Right lobe of liver (tissue), 6 donors: ENCODE measurements around the gene PELI3. TPM values are rescaled to one million over a fixed set of nuclear protein-coding genes. Genes with fewer than 3 reads are reported as not detected.

Experiments
- ATAC-seq, 4 donors: fragments of 200-7000 bp; cut with Tn5 transposase; one replicate each; pipeline ENCODE4 v1.9.1; 2020; ENCODE audit warnings: mild to moderate bottlenecking in 4 of 4, moderate library complexity in 4 of 4
- DNase-seq, 3 donors: peaks; one replicate each; pipeline ENCODE4 v3.0.0-alpha.2; 2020
- H3K27ac ChIP-seq, 3 donors: fragments of 200-600 bp; one replicate each; pipeline ENCODE4 v1.8.0; 2022
- H3K27me3 ChIP-seq, 2 donors: fragments of 200-600 bp; one replicate each; pipeline ENCODE4 v1.8.0; 2022
- H3K36me3 ChIP-seq, 4 donors: fragments of 200-600 bp; sonication (generic) in 1 of 4; one replicate each; pipeline versions ENCODE4 v1.5.1 to v1.8.0; 2017 to 2022; ENCODE audit warnings: control low read depth in 1 of 4
- H3K4me1 ChIP-seq, 4 donors: fragments of 200-600 bp; sonication (generic) in 1 of 4; one replicate each; pipeline versions ENCODE4 v1.5.1 to v1.8.0; 2017 to 2022; ENCODE audit warnings: control low read depth in 1 of 4
- H3K4me3 ChIP-seq, 3 donors: fragments of 200-600 bp; one replicate each; pipeline ENCODE4 v1.8.0; 2022
- H3K9me3 ChIP-seq, 4 donors: fragments of 200-600 bp; sonication (generic) in 1 of 4; one replicate each; pipeline versions ENCODE4 v1.5.1 to v1.8.0; 2017 to 2022; ENCODE audit warnings: control low read depth in 1 of 4
- POLR2A ChIP-seq: fragments of 450-650 bp; IDR thresholded peaks from one replicate; pipeline ENCODE4 v1.6.1; 2017; ENCODE audit warnings: antibody characterized with exemption, mild to moderate bottlenecking
- WGBS: methylation state at CpG from one replicate; pipeline ENCODE4 v1.1.6; 2018; ENCODE audit warnings: low coverage, low lambda C conversion rate; ENCODE audit not compliant: insufficient coverage; ENCODE audit errors: missing lambda C conversion rate; 5-methylcytosine and 5-hydroxymethylcytosine counted together
- intact Hi-C, 2 donors: fragments of 100-400 bp; cut with DNase I; formaldehyde crosslinking; loops; one replicate each; pipeline versions ENCODE4 v1.11.2 to v1.14.1; 2022
- total RNA-seq, 6 experiments: library from RNA; depleted of rRNA in 2 of 6; stranded (reverse); fragments of >200 nt in 2 of 6; fragmentation: NEBNext Ultra II Directional in 3 of 6; extraction: Animal tissue kit (Norgen Biotek cat#: 25700) in 3 of 6; gene quantifications; one replicate each; pipeline versions ENCODE4 v1.1.0 to v1.2.4, GENCODE V29; 2016 to 2023
- TF ChIP-seq, protein P1 (sequence below), 4 donors: fragments of 200-600 bp in 3 of 4; fragments of 450-650 bp in 1 of 4; IDR thresholded peaks; one replicate each; pipeline versions ENCODE4 v1.5.1 to v1.8.0; 2016 to 2022; ENCODE audit warnings: antibody characterized with exemption in 4 of 4, mild to moderate bottlenecking in 2 of 4
- donor health status: DM: no; HTN: yes; CAD: no.
- donor health status: DM: no; HTN: no; CAD: no.
- donor health status: DM: no; HTN: no; CAD: no.
- donor health status: DM: no; HTN: yes; CAD: no.
- donor health status: DM: no; HTN: yes; CAD: no.

PELI3 gene
- total RNA-seq, 6 experiments from 2014 or later = 2.0 to 5.3 (median 3.2) TPM

DNA sequence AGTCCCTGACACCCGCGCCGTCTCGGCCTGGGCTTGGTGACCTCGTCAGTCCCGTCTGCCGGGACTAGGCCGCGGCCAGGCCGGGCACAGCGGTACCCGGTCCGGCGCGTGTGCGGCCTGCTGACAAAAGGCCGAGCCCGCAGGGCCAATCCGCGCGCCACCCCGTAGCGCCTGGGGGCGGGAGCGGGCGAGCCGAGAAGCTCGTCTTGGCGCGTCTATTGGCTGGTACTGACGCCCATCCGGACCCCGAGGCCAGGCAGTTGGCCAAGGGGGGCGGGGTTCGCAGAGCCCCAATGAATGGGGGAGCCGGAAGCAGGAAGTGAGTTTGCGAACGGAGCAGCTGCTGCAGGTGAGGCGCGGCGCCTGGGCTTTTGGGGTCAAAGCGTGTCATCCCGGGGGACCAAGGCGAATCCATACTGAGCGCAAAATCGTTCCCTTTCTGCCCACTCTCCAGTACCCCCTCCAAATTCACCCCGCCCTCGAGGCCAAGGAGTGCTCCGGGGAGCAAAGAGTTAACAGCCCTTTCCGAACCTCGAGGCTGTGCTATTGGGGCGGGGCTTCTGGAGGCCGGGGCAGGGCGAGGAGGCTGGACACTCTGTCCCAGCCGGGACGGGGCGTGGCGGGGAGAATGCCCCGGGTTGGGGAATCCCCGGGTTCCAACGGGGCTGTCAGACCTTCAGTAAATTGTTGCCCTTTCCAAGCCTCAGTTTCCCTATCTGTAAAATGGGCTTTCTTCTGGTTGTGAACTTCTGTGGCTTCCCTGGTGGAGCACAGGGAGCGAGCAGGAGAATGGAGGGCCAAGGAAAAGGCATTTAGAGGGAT, 13.6 kb downstream of the PELI3 start, which contains the start of gene DPP3:
Gene DPP3 (plus strand): TSS at position 318 of the 822 bp plus-strand sequence. CDS start 1,767 bp downstream, outside the sequence.
- Histone ChIP-seq H3K4me3 (peak within 1 kb of the TSS; percentile 66 to 79 (median 70)), H3K36me3 (no peaks in the 10 kb centered on the region), H3K4me1 (peaks cover 0 to 11% (median 0%) of the 10 kb centered on the region in 4 donors), H3K27me3 (no peaks in the 10 kb centered on the region), H3K27ac (peak within 1 kb of the TSS; percentile 63 to 84 (median 79)), H3K9me3 (no peaks in the 10 kb centered on the region)
- peak; percentile 94 for TF ChIP-seq POLR2A
- TF ChIP-seq, protein P1, sequence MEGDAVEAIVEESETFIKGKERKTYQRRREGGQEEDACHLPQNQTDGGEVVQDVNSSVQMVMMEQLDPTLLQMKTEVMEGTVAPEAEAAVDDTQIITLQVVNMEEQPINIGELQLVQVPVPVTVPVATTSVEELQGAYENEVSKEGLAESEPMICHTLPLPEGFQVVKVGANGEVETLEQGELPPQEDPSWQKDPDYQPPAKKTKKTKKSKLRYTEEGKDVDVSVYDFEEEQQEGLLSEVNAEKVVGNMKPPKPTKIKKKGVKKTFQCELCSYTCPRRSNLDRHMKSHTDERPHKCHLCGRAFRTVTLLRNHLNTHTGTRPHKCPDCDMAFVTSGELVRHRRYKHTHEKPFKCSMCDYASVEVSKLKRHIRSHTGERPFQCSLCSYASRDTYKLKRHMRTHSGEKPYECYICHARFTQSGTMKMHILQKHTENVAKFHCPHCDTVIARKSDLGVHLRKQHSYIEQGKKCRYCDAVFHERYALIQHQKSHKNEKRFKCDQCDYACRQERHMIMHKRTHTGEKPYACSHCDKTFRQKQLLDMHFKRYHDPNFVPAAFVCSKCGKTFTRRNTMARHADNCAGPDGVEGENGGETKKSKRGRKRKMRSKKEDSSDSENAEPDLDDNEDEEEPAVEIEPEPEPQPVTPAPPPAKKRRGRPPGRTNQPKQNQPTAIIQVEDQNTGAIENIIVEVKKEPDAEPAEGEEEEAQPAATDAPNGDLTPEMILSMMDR (IDR thresholded peaks at IDR 0.05) = no peak
- 4% methylated on average over 13 of the region's 62 CpGs for WGBS
- intact Hi-C loops = no loop called here
- DNase-seq (peak; percentile 98 to 99 (median 98)), ATAC-seq (peak; percentile 92 to 95 (median 94))

DNA sequence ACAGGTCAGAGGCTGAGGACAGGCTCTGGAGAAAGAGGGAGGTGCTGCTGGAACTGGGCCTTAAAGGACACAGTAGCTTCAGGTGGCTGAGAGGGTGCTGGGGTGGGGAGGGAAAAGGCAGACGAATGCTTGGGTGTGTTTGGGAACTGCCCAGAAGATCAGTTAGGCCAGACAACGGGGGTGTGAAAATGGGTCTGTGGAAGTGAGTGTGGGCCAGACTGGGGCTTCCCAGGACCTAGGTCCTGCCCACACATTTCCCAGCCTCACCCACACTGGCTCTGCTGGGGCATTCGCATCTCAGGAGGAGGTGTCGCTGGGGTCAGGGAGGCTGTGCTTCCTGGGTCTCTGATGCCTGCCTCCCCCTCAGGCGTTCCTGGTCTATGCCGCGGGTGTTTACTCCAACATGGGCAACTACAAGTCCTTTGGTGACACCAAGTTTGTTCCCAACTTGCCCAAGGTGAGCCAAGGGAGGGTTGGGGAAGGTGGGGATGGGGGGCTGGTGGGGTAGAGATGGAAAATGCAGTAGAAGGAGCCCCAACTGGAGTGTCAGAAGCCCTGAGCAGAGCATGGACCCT, 18.2 kb downstream of the PELI3 start:
- H3K27me3 ChIP-seq = no peaks in the 10 kb centered on the region
- intact Hi-C loops = no loop called here
- H3K4me3 ChIP-seq = no peak overlapping the region
- H3K4me1 ChIP-seq = peaks cover 0 to 6% (median 0%) of the 10 kb centered on the region in 4 donors
- no peak for ATAC-seq
- no peak for TF ChIP-seq POLR2A
- TF ChIP-seq, protein P1 (IDR thresholded peaks at IDR 0.05) = no peak
- H3K9me3 ChIP-seq = no peaks in the 10 kb centered on the region
- peaks cover 0 to 8% (median 1%) of the 10 kb centered on the region in 4 donors for H3K36me3 ChIP-seq
- H3K27ac ChIP-seq = no peak overlapping the region
- WGBS = 93% methylated on average over 2 of the region's 7 CpGs
- peak in 1 of 3 donors; percentile 38 for DNase-seq

DNA sequence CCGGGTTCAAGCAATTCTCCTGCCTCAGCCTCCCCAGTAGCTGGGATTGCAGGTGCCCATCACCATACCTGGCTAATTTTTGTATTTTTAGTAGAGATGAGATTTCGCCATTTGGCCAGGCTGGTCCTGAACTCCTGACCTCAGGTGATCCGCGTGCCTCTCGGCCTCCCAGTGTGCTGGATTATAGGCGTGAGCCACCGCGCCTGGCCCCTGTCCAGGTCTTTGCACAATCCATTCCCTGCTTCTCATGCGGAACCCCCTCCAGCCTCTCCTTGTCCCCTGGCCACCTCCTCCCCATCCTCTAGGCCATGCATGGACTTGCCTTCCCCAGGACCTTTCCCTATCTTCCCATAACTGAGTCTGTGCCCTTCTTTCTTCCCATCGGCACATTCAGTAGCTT, 22.3 kb downstream of the PELI3 start:
- ATAC-seq (no peak), DNase-seq (no peak)
- no peaks in the 10 kb centered on the region for H3K9me3 ChIP-seq
- no peaks in the 10 kb centered on the region for H3K4me1 ChIP-seq
- no peaks in the 10 kb centered on the region for H3K27me3 ChIP-seq
- intact Hi-C loops = no loop called here
- 75% methylated on average over 6 of the region's 10 CpGs for WGBS
- H3K4me3 ChIP-seq = no peak overlapping the region
- TF ChIP-seq, protein P1 (IDR thresholded peaks at IDR 0.05) = no peak
- no peak for TF ChIP-seq POLR2A
- H3K36me3 ChIP-seq = peaks cover 0 to 15% (median 5%) of the 10 kb centered on the region in 4 donors
- no peak overlapping the region for H3K27ac ChIP-seq

DNA sequence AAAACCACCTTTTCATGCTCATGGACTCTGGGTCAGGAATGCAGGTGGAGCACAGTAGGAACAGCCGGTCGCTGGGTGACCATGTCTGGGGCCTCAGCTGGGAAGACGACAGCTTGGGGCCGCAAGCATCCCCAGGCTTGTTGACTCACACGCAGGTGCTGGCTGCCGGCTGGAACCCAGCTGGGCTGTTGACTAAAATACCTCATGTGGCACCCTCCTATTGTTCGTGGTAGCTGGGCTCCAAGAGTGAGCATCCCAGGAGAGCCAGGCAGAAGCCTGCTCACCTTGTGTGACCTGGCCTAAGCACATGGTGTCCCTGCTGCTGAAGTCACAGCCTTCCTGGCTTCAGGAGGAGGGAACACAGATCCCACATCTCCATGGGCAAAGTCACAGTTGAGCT, 22.9 kb downstream of the PELI3 start:
- TF ChIP-seq, protein P1 (IDR thresholded peaks at IDR 0.05) = no peak
- TF ChIP-seq POLR2A = no peak
- ATAC-seq (no peak), DNase-seq (no peak)
- intact Hi-C loops = no loop called here
- Histone ChIP-seq H3K4me1 (no peaks in the 10 kb centered on the region), H3K36me3 (peaks cover 0 to 15% (median 5%) of the 10 kb centered on the region in 4 donors), H3K27me3 (no peaks in the 10 kb centered on the region), H3K27ac (no peak overlapping the region), H3K4me3 (no peak overlapping the region), H3K9me3 (no peaks in the 10 kb centered on the region)
- no CpG with 5 or more reads among the region's 7 CpGs for WGBS
